K562 (cell line): Measurements from ENCODE around the gene GPR162. TPM values are rescaled to one million over a fixed set of nuclear protein-coding genes. Genes with fewer than 3 reads are reported as not detected.

Experiments used
- ATAC-seq: fragments of 200-7000 bp; cut with Tn5 transposase; 3 replicates; pipeline ENCODE4 v1.9.1; 2020; ENCODE audit warnings: moderate library complexity
- BruUV-seq: library from RNA; stranded (reverse); fragments of 400-500 nt; replicated peaks from 2 replicates; lab custom pipeline; 2021; lab: Mats Ljungman, UMichigan
- CTCF ChIA-PET: fragments of 300-600 bp; formaldehyde crosslinking; extraction: SDS; loops from one replicate; lab custom pipeline; 2021; ENCODE audit warnings: low intra/inter-chr PET ratio; lab: Yijun Ruan, JAX
- POLR2A ChIA-PET: fragments of 300-600, 350-650 bp; sonication (Branson Sonifier 250); formaldehyde crosslinking; extraction: SDS; loops from one replicate; lab custom pipeline; 2021; ENCODE audit warnings: antibody characterized with exemption, inconsistent platforms; lab: Yijun Ruan, JAX
- DNase-seq, 4 experiments: peaks; one replicate each; pipeline versions ENCODE4 v3.0.0 to v3.0.0-alpha.2; 2011 to 2018; ENCODE audit warnings: low spot score in 3 of 4, mixed read lengths in 3 of 4; ENCODE audit errors: extremely low read depth in 1 of 4
- FAIRE-seq: peaks from 2 replicates; lab custom pipeline; 2011; peaks lifted over from hg19 to GRCh38; lab: Jason Lieb, UNC
- H2AFZ ChIP-seq: 2 replicates; pipeline ENCODE4 v1.6.0; 2011; ENCODE audit warnings: low read depth, low read length, control low read depth, inconsistent platforms
- H3K27ac ChIP-seq: fragments of 200-600 bp; 3 replicates; pipeline ENCODE4 v1.8.0; 2011; ENCODE audit warnings: low read depth, mild to moderate bottlenecking, control low read depth, inconsistent platforms, low read length, moderate library complexity, mixed read lengths; ENCODE audit errors: extremely low read depth
- H3K27me3 ChIP-seq, 2 experiments: fragments of 300-600 bp in 1 of 2; 2 replicates in 1 of 2; 3 replicates in 1 of 2; pipeline versions ENCODE4 v1.6.0 to v1.8.0; 2011; ENCODE audit warnings: inconsistent platforms in 2 of 2, low read length in 2 of 2, mild to moderate bottlenecking in 1 of 2, mixed read lengths in 1 of 2, moderate library complexity in 1 of 2; ENCODE audit not compliant: control insufficient read depth in 2 of 2, insufficient read depth in 2 of 2
- H3K36me3 ChIP-seq: fragments of 300-600 bp; 3 replicates; pipeline ENCODE4 v1.8.0; 2011; ENCODE audit warnings: mild to moderate bottlenecking, low read length, inconsistent platforms; ENCODE audit not compliant: control insufficient read depth, insufficient read depth
- H3K4me1 ChIP-seq, 2 experiments: fragments of 200-600 bp in 1 of 2; replicated peaks in 1 of 2; 2 replicates in 1 of 2; 3 replicates in 1 of 2; pipeline versions ENCODE4 v1.5.1 to v1.8.0; 2011; ENCODE audit warnings: inconsistent platforms in 2 of 2, low read length in 2 of 2, mild to moderate bottlenecking in 1 of 2, mixed read lengths in 1 of 2, moderate library complexity in 1 of 2; ENCODE audit not compliant: control insufficient read depth in 2 of 2, insufficient read depth in 2 of 2
- H3K4me2 ChIP-seq: 2 replicates; pipeline ENCODE4 v1.6.1; 2011; ENCODE audit warnings: low read length, control low read depth, inconsistent platforms, mixed read lengths; ENCODE audit not compliant: insufficient read depth
- H3K4me3 ChIP-seq: fragments of 200-600 bp; sonication (generic), shearing (Covaris generic); 2 replicates; pipeline ENCODE4 v1.5.1; 2016; ENCODE audit warnings: control low read depth, inconsistent platforms
- H3K79me2 ChIP-seq: fragments of 200-600 bp; 3 replicates; pipeline ENCODE4 v1.8.0; 2011; ENCODE audit warnings: low read length, inconsistent platforms; ENCODE audit not compliant: control insufficient read depth, insufficient read depth
- H3K9ac ChIP-seq, 2 experiments: 2 replicates each; pipeline versions ENCODE4 v1.6.0 to v1.6.1; 2011; ENCODE audit warnings: low read depth in 2 of 2, low read length in 2 of 2, control low read depth in 1 of 2, inconsistent platforms in 1 of 2, mild to moderate bottlenecking in 1 of 2, mixed read lengths in 1 of 2; ENCODE audit not compliant: insufficient read depth in 1 of 2
- H3K9me1 ChIP-seq: one replicate; pipeline ENCODE4 v1.6.0; 2011; ENCODE audit warnings: inconsistent platforms, mild to moderate bottlenecking, low read length, moderate library complexity; ENCODE audit not compliant: control insufficient read depth, insufficient read depth
- H3K9me3 ChIP-seq: replicated peaks from 2 replicates; pipeline ENCODE4 v1.5.1; 2011; ENCODE audit warnings: low read depth, low read length, inconsistent platforms; ENCODE audit not compliant: control insufficient read depth, insufficient read depth
- H4K20me1 ChIP-seq: replicated peaks from 2 replicates; pipeline ENCODE4 v1.6.1; 2011; ENCODE audit warnings: low read length, inconsistent platforms, mixed read lengths; ENCODE audit not compliant: control insufficient read depth, insufficient read depth
- C11orf30 ChIP-seq: fragments of 450-650 bp; IDR thresholded peaks from 2 replicates; pipeline ENCODE4 v1.6.1; 2016; ENCODE audit warnings: low read depth, mild to moderate bottlenecking
- MAFF ChIP-seq: IDR thresholded peaks from 2 replicates; pipeline ENCODE4 v1.6.1; 2012; ENCODE audit warnings: low read length, improper control_type of control experiment
- MAFG ChIP-seq: fragments of 450-650 bp; conservative IDR thresholded peaks from 2 replicates; pipeline ENCODE4 v1.6.1; 2016; ENCODE audit warnings: missing genetic modification characterization, missing compliant biosample characterization
- MAFK ChIP-seq: IDR thresholded peaks from 2 replicates; pipeline ENCODE4 v1.6.1; 2011; ENCODE audit warnings: low read length, improper control_type of control experiment
- RB1 ChIP-seq: fragments of 450-650 bp; IDR thresholded peaks from 2 replicates; pipeline ENCODE4 v1.6.1; 2017; ENCODE audit warnings: low read depth, mild to moderate bottlenecking
- ZNF316 ChIP-seq: fragments of 450-650 bp; IDR thresholded peaks from 2 replicates; pipeline ENCODE4 v1.6.1; 2016
- ZNF707 ChIP-seq: fragments of 250-450 bp; sonication (Bioruptor Pico); conservative IDR thresholded peaks from 2 replicates; pipeline ENCODE4 v1.8.0; 2022; ENCODE audit warnings: inconsistent platforms, mild to moderate bottlenecking, moderate library complexity
- WGBS: fragments of 100-300 bp; shearing (Covaris generic); methylation state at CpG from one replicate; pipeline ENCODE4 v1.1.6; 2016; ENCODE audit warnings: low coverage, mixed read lengths; ENCODE audit not compliant: insufficient coverage; ENCODE audit errors: missing lambda C conversion rate; 5-methylcytosine and 5-hydroxymethylcytosine counted together
- in situ Hi-C: fragments of 300-500 bp; cut with MboI; formaldehyde crosslinking; loops from 4 replicates; pipeline ENCODE4 v1.15.0; 2018; ENCODE audit warnings: inconsistent platforms, mixed read lengths
- intact Hi-C: fragments of 100-400 bp; cut with micrococcal nuclease; formaldehyde crosslinking; loops from 2 replicates; pipeline ENCODE4 v1.14.2; 2022
- polyA plus RNA-seq, 8 experiments: library from polyadenylated mRNA; depleted of rRNA in 4 of 8; stranded (reverse) in 5 of 8; unstranded in 3 of 8; fragments of >200 nt; fragmentation: Nextera tagmentation in 2 of 8; fragmentation: Illumina TruSeq in 1 of 8; extraction: Ambion mirVana in 2 of 8; extraction: Trizol in 1 of 8; gene quantifications; 2 replicates each; pipeline versions ENCODE4 v1.2.1 to v1.2.3, GENCODE V29; 2011 to 2014; ENCODE audit warnings: inconsistent platforms in 1 of 8, missing spikeins in 1 of 8
- total RNA-seq, 7 experiments: library from RNA; depleted of rRNA in 6 of 7; stranded (reverse); fragments of >200 nt in 6 of 7; fragmentation: Illumina TruSeq in 2 of 7; extraction: Trizol in 2 of 7; gene quantifications; 2 replicates each; pipeline versions ENCODE4 v1.2.1 to v1.2.3, GENCODE V29; 2011 to 2021; ENCODE audit warnings: low replicate concordance in 1 of 7

The GPR162 gene
- total and polyA plus RNA-seq, 9 of the 15 experiments (the other 6 are each of a cell fraction or from before 2014, with no cell fraction given): 0.65 to 1.8 (median 1.1) TPM; not detected in 2

DNA sequence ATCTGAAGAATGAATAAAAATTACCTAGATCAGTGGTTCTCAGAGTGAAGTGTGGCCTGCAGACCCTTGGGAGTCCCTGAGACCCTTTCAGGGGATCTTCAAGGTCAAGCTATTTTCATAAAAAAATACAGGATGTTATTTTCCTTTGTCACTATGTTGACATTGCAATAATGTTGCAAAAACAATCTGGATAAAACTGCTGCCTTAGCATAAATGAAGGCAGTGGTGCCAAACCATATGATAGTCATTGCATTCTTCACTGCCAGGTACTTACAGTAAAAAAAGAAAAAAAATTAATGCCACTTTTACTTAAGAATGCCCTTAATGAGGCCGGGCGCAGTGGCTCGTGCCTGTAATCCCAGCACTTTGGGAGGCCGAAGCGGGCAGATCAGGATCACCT, 34.3 kb upstream of the GPR162 start:
- H3K4me3 ChIP-seq: no peak overlapping the region
- no peaks in the 10 kb centered on the region for H3K9me1 ChIP-seq
- H3K79me2 ChIP-seq: no peaks in the 10 kb centered on the region
- in situ Hi-C loops: no loop called here
- TF ChIP-seq ZNF316: peak; percentile 80
- peak; percentile 51 for TF ChIP-seq MAFK
- TF ChIP-seq MAFG (tag): peak; percentile 35; the same call in 1 of the 2 replicates
- TF ChIP-seq C11orf30: peak; percentile 70
- TF ChIP-seq ZNF707 (CRISPR knock-in tag): no peak
- peak; percentile 55 for TF ChIP-seq MAFF
- no peak for TF ChIP-seq RB1
- TF ChIP-seq, all 486 proteins: peak for 5
- Histone ChIP-seq H3K27me3 (no peaks in the 10 kb centered on the region), H3K9ac (no peak overlapping the region), H3K4me1 (peaks cover 4 to 5% of the 10 kb centered on the region in 2 experiments; a peak in 2 of 5 replicates), H3K4me2 (no peak overlapping the region), H3K27ac (no peak overlapping the region), H3K9me3 (no peaks in the 10 kb centered on the region), H3K36me3 (no peaks in the 10 kb centered on the region), H4K20me1 (no peaks in the 10 kb centered on the region), H2AFZ (no peak overlapping the region)
- 82% methylated on average over 3 of the region's 5 CpGs for WGBS
- DNase-seq (no peak), FAIRE-seq (no peak), ATAC-seq (no peak)
- ChIA-PET CTCF (no interaction called here), POLR2A (no interaction called here)
- intact Hi-C loops: no loop called here
- BruUV-seq: no TSS peak
